GM18858 (cell line): ENCODE measurements around the gene HCAR3.
A peak's percentile ranks its signal among the peaks of the same experiment; 100 is the strongest.
"Not testable (repeated sequence)": the region's sequence is repeated elsewhere in the genome, so short reads cannot be mapped to it uniquely, and the experiment has no call there.

Source experiments
- ATAC-seq: cut with Tn5 transposase; IDR thresholded peaks from one replicate; pipeline ENCODE4 v1.9.1; 2021; ENCODE audit not compliant: unreplicated experiment

The HCAR3 gene

GRCh38 chr12:122716658-122717057 is at the start of gene HCAR3:
Gene HCAR3 (minus strand): TSS chr12:122716811. CDS start chr12:122716737, 74 bp downstream.
- ATAC-seq: not testable (repeated sequence)

GRCh38 chr12:122757568-122757967 is 41.0 kb upstream of the HCAR3 start:
- no peak for ATAC-seq

- ATAC-seq: no peak
Observed at GRCh38 chr12:122754790-122755189, 38.2 kb upstream of the HCAR3 start.

GRCh38 chr12:122753319-122753650 is 36.7 kb upstream of the HCAR3 start:
- ATAC-seq: no peak

- ATAC-seq: peak; percentile 86
Observed at GRCh38 chr12:122752464-122753318, 36.1 kb upstream of the HCAR3 start, which contains the start of gene DENR. Gene DENR (plus strand): TSS chr12:122752824. CDS start chr12:122753702, 878 bp downstream.

GRCh38 chr12:122750781-122751515 is 34.3 kb upstream of the HCAR3 start:
- not testable (repeated sequence) for ATAC-seq

GRCh38 chr12:122749569-122750332 is 33.1 kb upstream of the HCAR3 start:
- no peak for ATAC-seq

GRCh38 chr12:122747224-122748135 is 30.9 kb upstream of the HCAR3 start:
- no peak for ATAC-seq

GRCh38 chr12:122743895-122744525 is 27.4 kb upstream of the HCAR3 start:
- ATAC-seq: no peak

GRCh38 chr12:122740351-122740750 is 23.7 kb upstream of the HCAR3 start:
- no peak for ATAC-seq

- no peak for ATAC-seq
Observed at GRCh38 chr12:122738571-122738970, 22.0 kb upstream of the HCAR3 start.

- ATAC-seq: no peak
Observed at GRCh38 chr12:122732611-122733010, 16.0 kb upstream of the HCAR3 start.

- no peak for ATAC-seq
Observed at GRCh38 chr12:122732170-122732569, 15.6 kb upstream of the HCAR3 start.

- ATAC-seq: no peak
Observed at GRCh38 chr12:122730215-122731014, 13.8 kb upstream of the HCAR3 start, which contains the start of gene HCAR1. Gene HCAR1 (minus strand): TSS chr12:122730844. CDS start chr12:122730339, 505 bp downstream.

- no peak for ATAC-seq
Observed at GRCh38 chr12:122729583-122730214, 13.1 kb upstream of the HCAR3 start.

- ATAC-seq: no peak
Observed at GRCh38 chr12:122726080-122726558, 9.5 kb upstream of the HCAR3 start.

GRCh38 chr12:122725452-122726079 is 9.0 kb upstream of the HCAR3 start:
- no peak for ATAC-seq
